ENCODE measurements around the gene ZC3H4.

ZC3H4 gene

GRCh38 chr19:47132194-47132852 is 18.7 kb upstream of the ZC3H4 start:
- Histone ChIP-seq H3K4me2 (peak overlapping the region; percentile 83), H3K4me3 (IDR thresholded peaks at IDR 0.05; ENCODE audit: insufficient read depth, low read depth, low read length) (no peak overlapping the region), H4K20me1 (ENCODE audit: insufficient read depth) (peaks cover 17% of the 10 kb centered on the region), H3K79me2 (ENCODE audit: insufficient read depth, low read depth) (peaks cover 66% of the 10 kb centered on the region), H3K9ac (no peak overlapping the region), H3K27me3 (ENCODE audit: insufficient read depth, low read depth) (no peaks in the 10 kb centered on the region), H2AFZ (ENCODE audit: low read depth) (no peak overlapping the region), H3K36me3 (ENCODE audit: insufficient read depth) (peaks cover 3% of the 10 kb centered on the region; the same call in 1 of the 2 replicates), H3K4me1 (ENCODE audit: low read depth, poor library complexity, severe bottlenecking) (peaks cover 33% of the 10 kb centered on the region), H3K27ac (no peak overlapping the region)
- no peak for TF ChIP-seq CTCF (conservative IDR thresholded peaks at IDR 0.05; ENCODE audit: low read depth, low read length)

- Histone ChIP-seq H3K79me2 (ENCODE audit: insufficient read depth, low read depth) (peaks cover 50% of the 10 kb centered on the region), H3K9ac (peak within 1 kb of the TSS; percentile 84), H3K4me1 (ENCODE audit: low read depth, poor library complexity, severe bottlenecking) (peaks cover 33% of the 10 kb centered on the region), H3K27me3 (ENCODE audit: insufficient read depth, low read depth) (no peaks in the 10 kb centered on the region), H3K4me2 (peak within 1 kb of the TSS; percentile 83), H3K36me3 (ENCODE audit: insufficient read depth) (peaks cover 3% of the 10 kb centered on the region; the same call in 1 of the 2 replicates), H3K4me3 (IDR thresholded peaks at IDR 0.05; ENCODE audit: insufficient read depth, low read depth, low read length) (no peak within 1 kb of the TSS), H2AFZ (ENCODE audit: low read depth) (peak within 1 kb of the TSS; percentile 68), H3K27ac (peak within 1 kb of the TSS; percentile 66), H4K20me1 (ENCODE audit: insufficient read depth) (peaks cover 10% of the 10 kb centered on the region)
- 0 out of 2 replicates have a peak, but pooled peaks have one; percentile 31 for TF ChIP-seq CTCF (conservative IDR thresholded peaks at IDR 0.05; ENCODE audit: low read depth, low read length)
These were observed 17.1 kb upstream of the ZC3H4 start, which contains the start of gene SAE1 for GRCh38 chr19:47130589-47131227. Gene SAE1 (plus strand): TSS chr19:47130835. CDS start chr19:47130931, 96 bp downstream.

DNA sequence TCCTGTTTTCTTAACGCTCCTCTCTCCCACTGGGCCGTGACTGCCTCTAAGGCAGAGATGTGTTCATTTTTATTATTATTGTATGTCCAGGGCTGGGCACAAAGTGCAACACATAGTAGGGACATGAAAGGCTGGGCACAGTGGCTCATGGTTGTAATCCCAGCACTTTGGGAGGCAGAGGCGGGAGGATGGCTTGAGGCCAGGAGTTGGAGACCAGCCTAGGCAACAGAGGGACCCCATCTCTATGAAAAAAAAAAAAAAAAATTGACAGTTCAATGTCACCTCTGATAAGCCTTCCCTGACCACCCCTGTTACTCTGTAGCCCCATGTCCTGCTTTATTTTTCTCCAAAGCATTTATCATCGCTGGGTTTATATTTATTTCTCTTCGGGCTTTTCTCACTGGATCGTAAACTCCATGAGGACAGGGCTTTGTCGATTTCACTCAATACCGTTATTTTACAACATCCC is 16.6 kb upstream of the ZC3H4 start:
- no peak overlapping the region for H3K27ac ChIP-seq
- peaks cover 45% of the 10 kb centered on the region for H3K79me2 ChIP-seq (ENCODE audit: insufficient read depth, low read depth)
- peak overlapping the region; percentile 68; the same call in 1 of the 2 replicates for H2AFZ ChIP-seq (ENCODE audit: low read depth)
- H3K27me3 ChIP-seq (ENCODE audit: insufficient read depth, low read depth) = no peaks in the 10 kb centered on the region
- peaks cover 32% of the 10 kb centered on the region for H3K4me1 ChIP-seq (ENCODE audit: low read depth, poor library complexity, severe bottlenecking)
- no peak overlapping the region for H3K9ac ChIP-seq
- no peak overlapping the region for H3K4me2 ChIP-seq
- H4K20me1 ChIP-seq (ENCODE audit: insufficient read depth) = peaks cover 5% of the 10 kb centered on the region
- peaks cover 3% of the 10 kb centered on the region; the same call in 1 of the 2 replicates for H3K36me3 ChIP-seq (ENCODE audit: insufficient read depth)
- no peak overlapping the region for H3K4me3 ChIP-seq (IDR thresholded peaks at IDR 0.05; ENCODE audit: insufficient read depth, low read depth, low read length)
- no peak for TF ChIP-seq CTCF (conservative IDR thresholded peaks at IDR 0.05; ENCODE audit: low read depth, low read length)

- H3K4me1 ChIP-seq (ENCODE audit: low read depth, poor library complexity, severe bottlenecking) = peaks cover 26% of the 10 kb centered on the region
- H3K79me2 ChIP-seq (ENCODE audit: insufficient read depth, low read depth) = peaks cover 39% of the 10 kb centered on the region
- H3K9ac ChIP-seq = no peak overlapping the region
- no peaks in the 10 kb centered on the region for H4K20me1 ChIP-seq (ENCODE audit: insufficient read depth)
- H3K4me2 ChIP-seq = no peak overlapping the region
- peaks cover 3% of the 10 kb centered on the region; the same call in 1 of the 2 replicates for H3K36me3 ChIP-seq (ENCODE audit: insufficient read depth)
- H3K4me3 ChIP-seq (IDR thresholded peaks at IDR 0.05; ENCODE audit: insufficient read depth, low read depth, low read length) = no peak overlapping the region
- no peak overlapping the region for H2AFZ ChIP-seq (ENCODE audit: low read depth)
- no peak for TF ChIP-seq CTCF (conservative IDR thresholded peaks at IDR 0.05; ENCODE audit: low read depth, low read length)
- H3K27ac ChIP-seq = no peak overlapping the region
- H3K27me3 ChIP-seq (ENCODE audit: insufficient read depth, low read depth) = no peaks in the 10 kb centered on the region
These were observed 16.0 kb upstream of the ZC3H4 start for GRCh38 chr19:47129579-47129978.
